Stimulated activated CD4-positive, alpha-beta T cell treated with anti-CD3 and anti-CD28 coated beads, Interleukin-15, amount 100 ng/mL, for 24 hours (primary cell): ENCODE measurements around the gene ATP9B.
"Not testable (repeated sequence)": the region's sequence is repeated elsewhere in the genome, so short reads cannot be mapped to it uniquely, and the experiment has no call there.

ENCODE experiments used
- DNase-seq: peaks from one replicate; pipeline ENCODE4 v3.0.0-alpha.2; 2020

ATP9B gene

GRCh38 chr18:79071503-79072210, 2.5 kb downstream of the ATP9B start:
- no peak for DNase-seq

DNA sequence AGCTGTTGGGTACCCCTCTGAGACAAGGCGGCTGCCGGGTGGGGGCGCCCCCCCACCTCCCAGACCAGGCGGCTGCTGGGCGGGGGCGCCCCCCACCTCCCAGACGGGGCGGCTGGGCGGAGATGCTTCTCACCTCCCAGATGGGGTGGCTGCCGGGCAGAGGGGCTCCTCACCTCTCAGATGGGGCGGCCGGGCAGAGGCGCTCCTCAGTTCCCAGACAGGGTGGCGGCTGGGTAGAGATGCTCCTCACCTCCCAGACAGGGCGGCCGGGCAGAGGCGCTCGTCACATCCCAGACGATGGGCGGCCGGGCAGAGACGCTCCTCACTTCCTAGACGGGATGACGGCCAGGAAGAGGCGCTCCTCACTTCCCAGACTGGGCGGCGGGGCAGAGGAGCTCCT, 3.5 kb downstream of the ATP9B start:
- not testable (repeated sequence) for DNase-seq

DNA sequence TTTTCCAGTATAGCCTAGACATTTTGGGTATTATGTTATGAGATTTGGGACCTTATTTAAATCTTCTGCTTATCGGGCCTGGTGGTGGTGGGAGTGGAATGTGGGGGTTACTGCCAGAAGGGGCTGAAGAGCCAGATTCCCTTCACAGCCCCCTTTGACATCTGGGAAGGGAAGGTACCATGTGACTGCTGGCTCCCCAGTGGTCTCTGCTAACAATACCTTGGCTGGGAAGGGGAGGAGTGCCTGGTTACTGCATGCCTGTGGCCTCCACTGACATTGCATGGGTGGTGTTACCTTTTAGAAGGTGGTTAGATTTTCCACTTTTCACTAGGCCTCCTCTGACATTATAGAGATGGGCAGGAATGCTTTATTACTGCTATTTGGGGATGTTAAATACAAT, 8.0 kb downstream of the ATP9B start:
- DNase-seq = no peak

DNA sequence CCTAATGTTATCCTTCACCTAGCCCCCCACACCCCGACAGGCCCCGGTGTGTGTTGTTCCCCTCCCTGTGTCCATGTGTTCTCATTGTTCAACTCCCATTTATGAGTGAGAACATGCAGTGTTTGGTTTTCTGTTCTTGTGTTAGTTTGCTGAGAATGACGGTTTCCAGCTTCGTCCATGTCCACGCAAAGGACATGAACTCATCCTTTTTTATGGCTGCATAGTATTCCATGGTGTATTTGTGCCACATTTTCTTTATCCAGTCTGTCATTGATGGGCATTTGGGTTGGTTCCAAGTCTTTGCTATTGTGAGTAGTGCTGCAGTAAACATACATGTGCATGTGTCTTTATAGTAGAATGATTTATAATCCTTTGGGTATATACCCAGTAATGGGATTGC, 9.6 kb downstream of the ATP9B start:
- DNase-seq = not testable (repeated sequence)

DNA sequence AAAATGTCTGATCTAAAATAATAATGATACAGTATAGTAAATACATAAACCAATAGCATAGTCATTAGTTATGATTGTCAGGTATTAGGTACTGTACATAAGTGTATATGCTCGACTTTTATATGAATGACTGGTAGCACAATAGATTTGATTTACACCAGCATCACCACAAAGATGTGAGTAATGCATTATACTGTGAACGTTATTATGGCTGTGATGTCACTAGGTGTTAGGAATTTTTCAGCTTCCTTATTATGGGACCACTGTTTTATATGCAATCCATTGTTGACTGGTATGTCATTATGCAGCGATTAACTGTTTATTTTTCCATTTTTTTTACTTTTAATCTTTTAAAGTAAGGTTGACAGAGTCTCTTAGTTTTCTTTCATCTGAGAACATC, 23.7 kb downstream of the ATP9B start:
- DNase-seq = no peak

- no peak for DNase-seq
Observed at GRCh38 chr18:79093986-79094385, 24.8 kb downstream of the ATP9B start.

DNA sequence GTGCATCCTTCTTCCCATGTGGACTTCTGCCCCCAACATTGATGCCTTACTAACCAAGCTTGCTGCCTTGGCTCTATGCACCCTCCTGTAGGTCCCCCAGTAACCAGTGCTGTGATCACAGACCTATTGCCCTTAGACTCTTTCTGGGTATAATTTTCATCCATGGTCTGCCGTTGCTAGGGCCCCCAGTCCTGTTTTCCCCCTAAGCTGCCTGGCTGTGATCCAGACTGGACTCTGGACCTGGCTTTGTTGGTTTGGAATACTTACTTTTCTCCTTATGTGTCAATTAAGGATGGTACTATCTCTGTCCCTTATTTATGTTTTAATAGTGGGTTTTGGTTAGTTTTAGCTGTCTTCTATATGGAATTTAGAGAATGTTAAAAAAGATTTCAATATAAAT, 26.0 kb downstream of the ATP9B start:
- no peak for DNase-seq

- no peak for DNase-seq
Observed at GRCh38 chr18:79100944-79101343, 31.8 kb downstream of the ATP9B start.

- no peak for DNase-seq
Observed at GRCh38 chr18:79102886-79103285, 33.7 kb downstream of the ATP9B start.

- no peak for DNase-seq
Observed at GRCh38 chr18:79104137-79104536, 34.9 kb downstream of the ATP9B start.

DNA sequence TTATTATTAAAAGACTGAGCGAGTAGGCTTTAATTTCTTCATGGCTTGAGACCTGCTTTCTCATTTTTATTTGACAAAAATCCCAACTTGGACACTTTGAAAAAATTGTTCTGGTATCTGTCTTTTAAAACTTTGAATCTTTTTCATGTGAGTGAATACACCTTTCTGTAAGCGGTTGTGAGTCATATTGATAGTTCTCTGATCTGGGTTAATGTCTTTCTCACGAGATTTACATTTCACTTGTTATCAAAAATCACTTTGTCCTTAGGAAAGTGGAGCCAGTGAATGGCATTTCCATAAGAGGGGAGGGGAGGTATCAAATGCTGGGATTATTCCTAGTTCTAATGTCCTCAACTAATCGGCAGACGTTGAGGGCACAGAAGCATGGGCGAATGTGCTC, 36.3 kb downstream of the ATP9B start:
- no peak for DNase-seq

DNA sequence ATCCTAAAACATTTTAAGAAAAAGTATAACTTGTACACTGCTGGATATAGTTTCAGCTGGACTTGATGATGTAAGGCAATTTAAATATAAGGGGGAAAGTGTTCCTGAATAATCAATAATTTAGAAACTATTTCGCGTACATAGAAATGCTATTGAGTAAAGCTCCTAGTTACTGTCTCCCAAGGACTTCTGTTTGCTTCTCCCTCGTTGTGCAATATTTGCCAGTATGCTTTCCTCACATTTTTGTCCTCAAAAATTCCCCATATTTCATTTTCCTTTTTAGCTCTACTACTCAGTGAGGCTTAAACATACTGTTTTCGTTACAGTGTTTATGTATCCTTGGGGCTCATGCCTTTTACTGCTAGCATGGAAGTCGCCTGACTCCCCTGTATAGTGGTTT, 36.9 kb downstream of the ATP9B start:
- no peak for DNase-seq

GRCh38 chr18:79107886-79108285, 38.7 kb downstream of the ATP9B start:
- no peak for DNase-seq

GRCh38 chr18:79108549-79109215, 39.5 kb downstream of the ATP9B start:
- no peak for DNase-seq

DNA sequence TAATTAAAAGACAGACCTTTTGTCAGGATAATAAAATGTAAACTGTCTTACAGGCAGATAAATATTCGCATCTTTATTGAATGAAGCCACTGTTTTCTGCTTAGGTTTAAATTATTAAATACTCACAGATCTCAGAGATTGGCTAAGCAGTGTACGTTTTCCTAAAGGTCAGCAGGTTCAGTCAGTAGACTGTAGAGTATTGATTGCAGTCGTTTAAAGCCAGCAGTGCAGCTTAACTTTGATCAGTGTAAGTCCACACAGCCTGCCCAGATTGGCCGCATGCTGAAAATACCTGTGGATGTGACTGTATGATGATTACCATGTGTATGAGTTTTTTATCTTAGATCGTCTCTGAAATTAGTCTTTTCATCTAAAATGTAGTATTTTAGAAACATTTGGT, 42.3 kb downstream of the ATP9B start:
- no peak for DNase-seq

DNA sequence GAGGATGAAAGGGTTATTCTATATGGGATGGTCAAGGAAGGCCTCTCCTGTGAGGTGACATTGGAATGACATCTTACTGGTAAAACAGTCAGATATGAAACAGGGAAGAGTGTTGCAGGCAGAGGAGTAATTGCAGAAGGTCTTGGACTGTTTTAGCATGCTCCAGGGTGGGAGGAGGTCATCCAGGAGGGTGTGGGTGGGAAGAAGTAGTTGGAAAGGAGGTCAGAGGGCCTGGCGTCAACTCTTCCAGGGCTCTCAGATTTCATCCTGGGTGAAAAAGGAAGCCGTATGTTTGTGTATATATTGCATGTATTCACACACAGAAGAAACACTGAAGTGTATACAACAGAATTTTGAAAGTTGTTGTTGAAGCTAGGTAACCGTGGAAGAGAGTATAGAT, 48.2 kb downstream of the ATP9B start:
- no peak for DNase-seq

DNA sequence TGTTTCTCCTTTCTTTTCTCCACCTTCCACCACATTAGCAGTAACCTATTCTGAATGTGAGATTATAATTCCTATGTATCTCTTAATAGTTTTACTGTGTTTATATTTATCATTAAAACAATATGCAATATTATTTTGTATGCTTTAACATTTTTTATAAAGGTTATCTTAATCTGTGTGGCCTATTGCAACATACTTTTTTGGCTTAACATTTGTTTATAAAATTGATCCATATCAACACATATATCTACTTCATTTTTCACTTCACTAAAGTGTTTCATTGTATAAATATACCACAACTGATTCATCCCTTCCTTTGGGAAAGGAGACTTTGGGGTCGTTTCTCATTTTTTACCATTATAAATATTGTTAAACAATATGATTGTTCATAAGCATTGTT, 48.6 kb downstream of the ATP9B start:
- no peak for DNase-seq

DNA sequence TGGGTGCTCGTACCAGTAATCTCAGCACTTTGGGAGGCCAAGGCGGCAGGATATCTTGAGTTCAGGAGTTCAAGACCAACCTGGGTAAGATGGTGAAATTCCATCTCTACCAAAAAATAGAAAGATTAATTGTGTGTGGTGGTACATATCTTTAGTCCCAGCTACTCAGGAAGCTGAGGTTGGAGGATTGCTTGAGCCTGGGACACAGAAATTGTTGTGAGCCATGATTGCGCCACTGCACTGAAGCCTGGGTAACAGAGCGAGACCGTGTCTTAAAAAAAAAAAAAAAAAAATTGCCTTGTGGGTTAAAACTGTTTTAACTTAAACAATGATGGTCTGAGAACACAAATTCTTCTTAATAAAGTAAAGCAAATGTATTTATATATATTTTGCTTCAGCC, 49.6 kb downstream of the ATP9B start:
- DNase-seq = no peak

DNA sequence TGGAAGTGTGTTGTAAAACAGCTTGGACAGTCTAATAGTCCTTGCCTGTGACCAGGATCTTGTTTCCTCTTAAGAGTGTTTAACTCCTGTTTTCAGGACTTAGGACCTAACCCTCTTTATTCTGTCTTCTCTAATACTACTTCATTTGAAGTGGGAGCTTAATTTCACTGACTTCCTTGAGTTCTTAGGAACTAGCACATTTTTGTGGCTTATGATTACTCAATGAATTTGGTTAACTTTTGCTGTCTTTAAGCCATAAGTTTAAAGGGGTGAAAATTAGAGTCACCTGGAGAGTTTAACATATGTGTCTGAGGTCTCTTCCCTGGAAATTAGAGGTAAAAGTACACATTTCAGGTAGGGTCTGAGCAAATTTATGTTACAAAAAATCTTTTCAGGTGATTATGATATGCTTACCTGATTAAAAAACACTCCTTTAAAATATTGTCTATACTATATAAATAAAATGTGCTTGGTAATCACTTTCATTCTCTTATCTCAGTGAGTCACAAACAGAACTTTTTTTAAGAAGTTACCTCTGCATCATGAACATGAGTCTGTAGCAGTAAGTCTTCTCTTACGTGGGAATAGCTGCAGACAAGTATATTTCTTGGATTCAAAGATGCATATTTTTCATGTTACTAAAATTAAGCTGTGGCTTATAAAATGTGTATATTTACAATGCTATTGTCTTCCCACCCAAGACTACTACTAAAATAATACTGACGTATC, 52.7 kb downstream of the ATP9B start:
- DNase-seq = no peak

GRCh38 chr18:79123948-79124347, 54.8 kb downstream of the ATP9B start:
- DNase-seq = no peak

- DNase-seq = no peak
Observed at GRCh38 chr18:79129120-79129519, 59.9 kb downstream of the ATP9B start.

GRCh38 chr18:79133724-79134123, 64.5 kb downstream of the ATP9B start:
- no peak for DNase-seq

DNA sequence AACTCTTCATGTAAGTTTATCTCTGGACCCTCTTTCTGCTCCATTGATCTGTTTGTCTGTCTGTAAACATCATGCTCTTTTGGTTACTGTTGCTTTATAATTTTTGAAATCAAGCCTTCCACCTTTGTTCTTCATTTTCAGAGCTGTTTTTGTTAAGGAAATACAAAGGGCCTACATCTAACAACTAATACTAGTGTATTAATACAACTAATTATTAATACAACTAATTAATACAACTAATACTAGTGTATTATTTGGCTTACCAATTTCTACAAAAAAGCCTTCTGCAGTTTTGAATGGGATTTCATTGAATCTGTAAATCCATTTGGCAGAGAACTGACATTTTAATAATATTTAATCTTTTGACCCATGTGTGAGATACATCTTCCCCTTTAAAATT, 66.7 kb downstream of the ATP9B start:
- DNase-seq = no peak

DNA sequence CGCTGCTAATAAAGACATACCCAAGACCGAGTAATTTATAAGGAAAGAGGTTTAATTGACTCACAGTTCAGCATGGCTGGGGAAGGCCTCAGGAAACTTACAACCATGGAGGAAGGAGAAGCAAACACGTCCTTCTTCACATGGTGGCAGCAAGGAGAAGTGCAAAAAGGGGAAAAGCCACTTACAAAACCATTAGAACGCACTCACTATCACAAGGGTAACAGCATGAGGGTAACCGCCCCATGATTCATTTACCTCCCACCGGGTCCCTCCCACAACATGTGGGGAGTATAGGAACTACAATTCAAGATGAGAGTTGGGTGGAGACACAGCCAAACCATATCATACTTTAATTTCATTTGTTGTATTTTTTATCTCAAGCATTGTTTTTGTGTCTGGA, 67.5 kb downstream of the ATP9B start:
- no peak for DNase-seq
